Activated T-cell treated with anti-CD3 and anti-CD28 coated beads, Interleukin-2, amount 50 U/mL, for 1 hour (primary cell): ENCODE measurements around the gene WDR4.
A peak's percentile ranks its signal among the peaks of the same experiment; 100 is the strongest.
"Not testable (repeated sequence)": the region's sequence is repeated elsewhere in the genome, so short reads cannot be mapped to it uniquely, and the experiment has no call there.

Source experiments
- DNase-seq: peaks from one replicate; pipeline ENCODE4 v3.0.0-alpha.2; 2020

WDR4 gene

GRCh38 chr21:42837421-42838211 lies 41.7 kb downstream of the WDR4 start:
- no peak for DNase-seq

GRCh38 chr21:42836767-42837301 lies 42.5 kb downstream of the WDR4 start:
- DNase-seq = no peak

- DNase-seq = no peak
These were observed 43.0 kb downstream of the WDR4 start for GRCh38 chr21:42836402-42836666.

GRCh38 chr21:42835611-42836401 lies 43.5 kb downstream of the WDR4 start:
- no peak for DNase-seq

GRCh38 chr21:42835211-42835610 lies 44.1 kb downstream of the WDR4 start:
- DNase-seq = no peak

- DNase-seq = no peak
These were observed 44.6 kb downstream of the WDR4 start for GRCh38 chr21:42834726-42835191.

- DNase-seq = no peak
These were observed 45.2 kb downstream of the WDR4 start for GRCh38 chr21:42833859-42834725.

- DNase-seq = peak; percentile 55
These were observed 45.9 kb downstream of the WDR4 start for GRCh38 chr21:42833439-42833815.

- not testable (repeated sequence) for DNase-seq
These were observed 47.1 kb downstream of the WDR4 start for GRCh38 chr21:42832321-42832630.

- DNase-seq = no peak
These were observed 48.6 kb downstream of the WDR4 start for GRCh38 chr21:42830456-42831455.

GRCh38 chr21:42829954-42830353 lies 49.4 kb downstream of the WDR4 start:
- DNase-seq = no peak

GRCh38 chr21:42829417-42829816 lies 49.9 kb downstream of the WDR4 start:
- no peak for DNase-seq

GRCh38 chr21:42827588-42827987 lies 51.8 kb downstream of the WDR4 start:
- DNase-seq = no peak

GRCh38 chr21:42820616-42821465 lies 58.5 kb downstream of the WDR4 start:
- no peak for DNase-seq

GRCh38 chr21:42819861-42820615 lies 59.3 kb downstream of the WDR4 start:
- DNase-seq = no peak

GRCh38 chr21:42818328-42818749 lies 61.0 kb downstream of the WDR4 start:
- peak; percentile 75 for DNase-seq

- no peak for DNase-seq
These were observed 64.1 kb downstream of the WDR4 start for GRCh38 chr21:42815217-42815616.

- not testable (repeated sequence) for DNase-seq
These were observed 66.7 kb downstream of the WDR4 start for GRCh38 chr21:42812528-42813241.

- DNase-seq = no peak
These were observed 67.4 kb downstream of the WDR4 start for GRCh38 chr21:42811960-42812359.
